Natural killer cell (primary cell): ENCODE measurements around the gene RPA4. TPM values are rescaled to one million over a fixed set of nuclear protein-coding genes. Genes with fewer than 3 reads are reported as not detected.

ENCODE experiments used
- ATAC-seq, 3 donors: fragments of 150-1000 bp in 2 of 3; fragments of 200-7000 bp in 1 of 3; cut with Tn5 transposase; 1 replicate in 1 of 3; 2 replicates in 2 of 3; pipeline ENCODE4 v1.10.0; 2021; ENCODE audit warnings: mild to moderate bottlenecking in 2 of 3, moderate library complexity in 2 of 3
- DNase-seq, 2 donors: peaks; one replicate each; pipeline versions ENCODE4 v3.0.0 to v3.0.0-alpha.2; 2013 to 2021; ENCODE audit warnings: mixed read lengths in 1 of 2
- H3K27ac ChIP-seq: one replicate; pipeline ENCODE4 v1.5.1; 2013; ENCODE audit warnings: mild to moderate bottlenecking, low read length
- H3K27me3 ChIP-seq: one replicate; pipeline ENCODE4 v1.6.1; 2013; ENCODE audit warnings: low read length; ENCODE audit not compliant: control insufficient read depth, insufficient read depth
- H3K36me3 ChIP-seq: one replicate; pipeline ENCODE4 v1.6.1; 2013; ENCODE audit warnings: low read length; ENCODE audit not compliant: control insufficient read depth, insufficient read depth
- H3K4me1 ChIP-seq: one replicate; pipeline ENCODE4 v1.6.1; 2013; ENCODE audit warnings: low read length; ENCODE audit not compliant: control insufficient read depth, insufficient read depth
- H3K4me3 ChIP-seq: one replicate; pipeline ENCODE4 v1.5.1; 2013; ENCODE audit warnings: low read length
- H3K9me3 ChIP-seq: one replicate; pipeline ENCODE4 v1.6.1; 2013; ENCODE audit warnings: low read length; ENCODE audit not compliant: control insufficient read depth, insufficient read depth
- H3K27ac Mint-ChIP-seq, 2 donors: one replicate each; pipeline ENCODE4 v1.8.0; 2022; ENCODE audit warnings: mild to moderate bottlenecking in 2 of 2, mixed read lengths in 2 of 2, moderate library complexity in 1 of 2
- H3K27me3 Mint-ChIP-seq, 2 donors: one replicate each; pipeline ENCODE4 v1.8.0; 2022; ENCODE audit warnings: low read depth in 2 of 2, mixed read lengths in 2 of 2
- H3K36me3 Mint-ChIP-seq: one replicate; pipeline ENCODE4 v1.8.0; 2022; ENCODE audit warnings: mixed read lengths
- H3K4me1 Mint-ChIP-seq, 2 donors: one replicate each; pipeline ENCODE4 v1.8.0; 2022; ENCODE audit warnings: mixed read lengths in 2 of 2
- H3K4me3 Mint-ChIP-seq: one replicate; pipeline ENCODE4 v1.8.0; 2022; ENCODE audit warnings: mild to moderate bottlenecking, moderate library complexity, mixed read lengths
- H3K9me3 Mint-ChIP-seq, 2 donors: one replicate each; pipeline ENCODE4 v1.8.0; 2022; ENCODE audit warnings: mixed read lengths in 2 of 2
- CTCF ChIP-seq: fragments of 200-600 bp; IDR thresholded peaks from one replicate; pipeline ENCODE4 v1.8.0; 2022; ENCODE audit warnings: antibody characterized with exemption
- WGBS: methylation state at CpG from one replicate; pipeline ENCODE4 v1.1.7; 2013; ENCODE audit warnings: missing lambda C conversion rate; ENCODE audit not compliant: insufficient coverage; 5-methylcytosine and 5-hydroxymethylcytosine counted together
- intact Hi-C: fragments of 100-400 bp; cut with micrococcal nuclease; formaldehyde crosslinking; loops from one replicate; pipeline ENCODE4 v1.14.2; 2022
- total RNA-seq, 4 donors: library from RNA; stranded (reverse); fragments of 120-200 nt in 1 of 4; gene quantifications; one replicate each; pipeline versions ENCODE4 v1.2.3 to v1.2.4, GENCODE V29; 2013 to 2022

RPA4 gene
- total RNA-seq, 3 donors from 2014 or later (not counting 1 experiment from before 2014, with no cell fraction given), result 0.99 to 1.5 (median 1.3) TPM

GRCh38 chrX:96861661-96862060 is 22.0 kb upstream of the RPA4 start:
- Mint-ChIP-seq H3K36me3 (no peaks in the 10 kb centered on the region), H3K9me3 (no peaks in the 10 kb centered on the region), H3K27ac (no peak overlapping the region), H3K4me1 (peaks cover 0 to 18% of the 10 kb centered on the region in 2 donors), H3K27me3 (no peaks in the 10 kb centered on the region), H3K4me3 (no peak overlapping the region)
- intact Hi-C loops, result no loop called here
- Histone ChIP-seq H3K27me3 (no peaks in the 10 kb centered on the region), H3K4me3 (no peak overlapping the region), H3K4me1 (no peaks in the 10 kb centered on the region), H3K27ac (no peak overlapping the region), H3K36me3 (no peaks in the 10 kb centered on the region), H3K9me3 (no peaks in the 10 kb centered on the region)
- WGBS, result 82% methylated on average over 4 of the region's 4 CpGs
- ATAC-seq (no peak), DNase-seq (no peak)
- no peak for TF ChIP-seq CTCF

GRCh38 chrX:96884027-96884426 is 319 bp downstream of the RPA4 start:
- Histone ChIP-seq H3K4me1 (no peaks in the 10 kb centered on the region), H3K9me3 (no peaks in the 10 kb centered on the region), H3K36me3 (peaks cover 3% of the 10 kb centered on the region), H3K4me3 (no peak overlapping the region), H3K27ac (no peak overlapping the region), H3K27me3 (no peaks in the 10 kb centered on the region)
- no peaks in the 10 kb centered on the region for H3K9me3 Mint-ChIP-seq
- WGBS, result 98% methylated on average over 13 of the region's 13 CpGs
- ATAC-seq, result no peak
- no peak overlapping the region for H3K27ac Mint-ChIP-seq
- no peaks in the 10 kb centered on the region for H3K36me3 Mint-ChIP-seq
- H3K4me3 Mint-ChIP-seq, result no peak overlapping the region
- H3K27me3 Mint-ChIP-seq, result no peaks in the 10 kb centered on the region
- no peaks in the 10 kb centered on the region for H3K4me1 Mint-ChIP-seq
- intact Hi-C loops, result no loop called here
- TF ChIP-seq CTCF, result no peak
- no peak for DNase-seq

GRCh38 chrX:96889726-96890125 is 6.0 kb downstream of the RPA4 start:
- no peaks in the 10 kb centered on the region for H3K4me1 Mint-ChIP-seq

More at GRCh38 chrX:96889726-96890125, 6.0 kb downstream of the RPA4 start:
- no peak for TF ChIP-seq CTCF
- ATAC-seq (no peak), DNase-seq (no peak)
- no peaks in the 10 kb centered on the region for H3K36me3 Mint-ChIP-seq
- H3K4me3 Mint-ChIP-seq, result no peak overlapping the region
- no peaks in the 10 kb centered on the region for H3K27me3 ChIP-seq
- 100% methylated on average over 1 of the region's 1 CpG for WGBS
- H3K9me3 Mint-ChIP-seq, result no peaks in the 10 kb centered on the region
- no peak overlapping the region for H3K27ac Mint-ChIP-seq
- H3K9me3 ChIP-seq, result no peaks in the 10 kb centered on the region
- no peaks in the 10 kb centered on the region for H3K27me3 Mint-ChIP-seq
- H3K27ac ChIP-seq, result no peak overlapping the region
- intact Hi-C loops, result no loop called here
- H3K4me3 ChIP-seq, result no peak overlapping the region
- no peaks in the 10 kb centered on the region for H3K36me3 ChIP-seq
- no peaks in the 10 kb centered on the region for H3K4me1 ChIP-seq
